ENCODE data around the gene OR2T4. TPM values are rescaled to one million over a fixed set of nuclear protein-coding genes. Genes with fewer than 3 reads are reported as not detected.

OR2T4 gene, protein sequence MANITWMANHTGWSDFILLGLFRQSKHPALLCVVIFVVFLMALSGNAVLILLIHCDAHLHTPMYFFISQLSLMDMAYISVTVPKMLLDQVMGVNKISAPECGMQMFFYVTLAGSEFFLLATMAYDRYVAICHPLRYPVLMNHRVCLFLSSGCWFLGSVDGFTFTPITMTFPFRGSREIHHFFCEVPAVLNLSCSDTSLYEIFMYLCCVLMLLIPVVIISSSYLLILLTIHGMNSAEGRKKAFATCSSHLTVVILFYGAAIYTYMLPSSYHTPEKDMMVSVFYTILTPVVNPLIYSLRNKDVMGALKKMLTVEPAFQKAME
- polyA plus RNA-seq (2013, experiment 1 of 2; ENCODE audit: insufficient read length): not detected
- not detected for polyA plus RNA-seq (2013, experiment 2 of 2; ENCODE audit: insufficient read length)

DNA sequence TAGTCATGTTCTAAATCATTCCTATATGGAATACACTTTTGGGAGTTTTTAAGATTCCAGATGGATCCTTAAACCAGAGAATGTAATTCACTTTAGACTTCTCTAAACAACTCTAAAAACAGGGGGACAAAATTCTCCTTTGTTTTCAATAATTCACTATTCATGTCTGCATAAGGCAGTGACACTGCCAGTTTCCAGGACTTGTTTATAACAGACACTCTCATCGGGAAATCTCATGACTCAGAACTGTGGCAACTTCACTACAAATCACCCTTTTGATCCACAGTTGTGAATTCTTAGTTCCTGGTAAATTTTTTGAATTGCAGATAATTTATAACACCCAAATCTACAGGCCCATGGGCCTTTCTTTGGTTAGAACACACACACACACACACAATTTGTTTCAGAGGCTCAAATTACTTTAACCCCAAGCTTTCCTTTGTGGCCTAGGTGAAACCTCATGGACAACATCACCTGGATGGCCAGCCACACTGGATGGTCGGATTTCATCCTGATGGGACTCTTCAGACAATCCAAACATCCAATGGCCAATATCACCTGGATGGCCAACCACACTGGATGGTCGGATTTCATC is at the start of gene OR2T4:
Gene OR2T4, plus strand, starts transcription at position 545 of the 595 bp plus-strand sequence. Its CDS starts 0 bp downstream, at position 545.
- DNase-seq: no peak

DNA sequence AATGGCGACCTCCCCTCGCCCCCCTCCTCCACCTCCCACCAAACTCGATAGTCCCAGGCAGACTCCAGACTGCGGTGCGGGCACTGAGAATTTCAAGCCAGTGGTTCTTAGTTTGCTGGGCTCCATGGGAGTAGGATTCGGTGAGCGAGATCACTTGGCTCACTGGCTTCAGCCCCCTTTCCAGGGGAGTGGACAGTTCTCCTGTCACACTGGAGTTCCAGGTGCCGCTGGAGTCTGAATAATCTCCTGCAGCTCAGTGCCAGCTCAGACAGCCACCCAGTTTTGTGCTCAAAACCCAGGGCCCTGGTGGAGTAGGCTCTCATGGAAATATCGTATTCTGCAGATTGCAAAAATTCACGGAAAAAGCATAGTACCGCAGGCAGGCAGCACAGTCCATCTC is 44.7 kb upstream of the OR2T4 start:
- DNase-seq: no peak

DNA sequence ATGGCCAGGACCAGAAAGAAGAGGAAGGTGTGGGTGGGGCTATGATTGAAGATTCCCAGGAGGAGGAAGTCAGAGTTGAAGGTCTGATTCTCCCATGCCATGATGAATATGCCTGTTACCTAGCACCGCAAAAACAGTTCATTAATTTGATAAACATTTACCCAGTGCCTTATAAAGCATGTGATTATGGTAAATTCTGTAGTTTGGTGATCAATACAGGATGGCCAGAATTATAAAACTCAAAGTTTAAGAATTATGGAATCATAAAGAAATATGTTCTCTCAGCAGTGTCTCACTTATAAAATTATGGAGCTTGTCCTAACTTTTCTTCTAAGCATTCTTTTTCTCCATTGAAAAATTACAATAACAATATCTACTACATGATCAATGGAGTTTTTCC is 37.0 kb upstream of the OR2T4 start, which contains the start of gene OR2M7:
Gene OR2M7, minus strand, starts transcription at position 101 of the 400 bp plus-strand sequence. Its CDS starts 0 bp downstream, at position 101.
- no peak for DNase-seq

DNA sequence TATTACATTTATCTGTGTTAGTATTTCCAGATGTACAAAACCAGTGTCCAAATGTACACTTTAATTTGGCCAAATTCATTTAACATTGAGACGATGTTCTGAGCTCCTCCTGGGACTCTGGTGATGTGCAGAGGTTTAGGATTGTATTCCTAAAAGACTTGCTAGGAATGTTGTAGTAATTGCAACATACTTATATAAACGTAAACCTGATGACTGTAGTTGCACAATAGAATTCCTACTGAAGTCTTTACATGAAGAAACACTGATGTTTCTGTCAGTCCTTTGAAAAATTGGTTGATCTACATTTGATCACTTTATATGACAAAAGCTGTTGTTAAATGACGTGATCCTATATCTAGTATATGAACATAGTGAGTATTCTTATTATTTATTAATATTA is 18.0 kb upstream of the OR2T4 start:
- no peak for DNase-seq

DNA sequence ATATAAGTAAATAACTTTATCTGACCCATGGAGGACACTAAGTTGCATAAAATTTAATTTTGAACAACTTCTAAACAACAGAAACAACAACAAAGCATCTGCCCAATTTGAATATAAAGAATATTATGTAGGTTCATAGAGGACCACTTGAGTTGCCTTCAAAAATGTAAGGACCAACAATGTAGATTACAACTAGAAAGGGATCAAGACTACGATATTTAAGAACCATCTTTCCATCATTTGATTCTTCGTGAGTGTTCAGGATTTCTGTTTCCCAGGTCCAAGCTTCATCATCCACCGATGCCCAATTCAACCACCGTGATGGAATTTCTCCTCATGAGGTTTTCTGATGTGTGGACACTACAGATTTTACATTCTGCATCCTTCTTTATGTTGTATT is 13.0 kb upstream of the OR2T4 start, which contains the start of gene OR14C36:
Gene OR14C36, plus strand, starts transcription at position 301 of the 400 bp plus-strand sequence. Its CDS starts 0 bp downstream, at position 301.
- no peak for DNase-seq

DNA sequence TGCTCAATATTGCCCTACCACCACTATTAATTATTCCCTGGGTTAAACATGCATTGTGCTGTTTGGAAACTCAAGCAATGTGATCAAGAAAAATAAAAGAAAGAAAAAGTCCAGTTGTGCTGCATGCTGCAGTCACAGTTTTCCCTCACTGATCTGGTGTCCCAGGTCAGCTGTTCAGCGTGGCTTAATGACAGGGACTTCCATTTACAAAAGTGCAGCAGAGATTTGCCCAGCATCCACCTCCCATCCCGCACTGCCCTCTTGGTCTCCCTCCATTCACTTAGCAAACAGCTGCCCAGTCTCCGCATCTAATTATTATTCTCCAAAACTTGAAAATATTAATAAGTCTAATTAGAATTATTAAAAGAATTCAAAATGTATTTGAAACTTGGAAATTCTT is 2.0 kb upstream of the OR2T4 start:
- no peak for DNase-seq

DNA sequence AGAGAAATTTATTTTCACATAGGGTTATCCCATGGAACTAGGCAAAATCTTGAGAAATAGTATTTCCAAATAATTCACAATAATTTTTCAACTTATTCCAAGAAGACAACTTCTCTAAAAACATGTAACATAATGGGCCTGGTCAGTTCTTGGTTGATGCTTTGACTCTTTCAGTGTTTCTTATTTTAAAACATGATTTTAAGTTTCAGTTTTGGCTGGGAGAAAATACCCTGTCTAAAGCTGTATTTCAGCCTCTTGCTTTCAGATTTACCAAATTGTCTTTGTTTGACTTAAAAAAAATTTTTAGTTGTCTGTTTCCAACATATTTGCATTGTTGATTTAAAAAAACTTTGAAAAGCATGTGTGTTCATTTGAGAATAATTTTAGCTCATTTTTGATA is 5.1 kb downstream of the OR2T4 start:
- DNase-seq: no peak

DNA sequence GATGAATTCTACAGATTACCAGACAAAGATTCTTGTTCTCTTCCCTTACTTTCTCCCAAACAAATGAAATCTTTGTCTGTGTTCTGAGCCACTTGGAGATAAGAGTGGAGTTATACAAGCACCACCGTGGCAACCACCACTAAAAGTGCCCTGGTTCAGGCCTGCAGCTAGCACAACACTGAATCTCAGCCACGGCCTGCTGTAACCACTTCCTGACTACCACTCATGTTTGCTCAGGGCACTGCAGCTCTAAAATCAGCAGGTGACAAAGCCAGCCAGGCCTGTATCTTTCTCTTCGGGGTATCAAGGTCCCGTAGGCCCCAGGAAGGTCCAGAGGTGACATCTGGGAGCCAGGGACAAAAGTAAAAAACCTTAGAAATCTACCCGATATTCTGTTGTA is 10.9 kb downstream of the OR2T4 start:
- no peak for DNase-seq

DNA sequence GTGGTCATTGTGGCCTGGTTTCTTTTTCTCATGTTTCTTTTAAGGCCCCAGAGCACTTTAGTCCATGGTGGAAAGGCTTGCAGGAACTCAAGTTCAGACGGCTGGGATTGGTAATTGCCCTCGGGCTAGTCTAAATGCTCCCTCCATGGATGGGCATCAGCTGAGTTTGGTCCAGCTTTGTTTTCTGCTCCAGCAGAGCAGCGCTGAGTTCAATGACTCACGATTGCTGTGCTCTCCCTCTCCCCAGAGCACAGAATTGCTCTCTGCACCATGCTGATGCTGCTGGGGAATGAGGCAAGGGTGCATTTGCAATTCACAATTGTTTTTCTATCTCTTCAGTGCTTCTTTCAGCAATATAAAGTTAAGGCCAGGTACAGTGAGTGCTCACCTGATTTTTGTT is 12.3 kb downstream of the OR2T4 start:
- no peak for DNase-seq

DNA sequence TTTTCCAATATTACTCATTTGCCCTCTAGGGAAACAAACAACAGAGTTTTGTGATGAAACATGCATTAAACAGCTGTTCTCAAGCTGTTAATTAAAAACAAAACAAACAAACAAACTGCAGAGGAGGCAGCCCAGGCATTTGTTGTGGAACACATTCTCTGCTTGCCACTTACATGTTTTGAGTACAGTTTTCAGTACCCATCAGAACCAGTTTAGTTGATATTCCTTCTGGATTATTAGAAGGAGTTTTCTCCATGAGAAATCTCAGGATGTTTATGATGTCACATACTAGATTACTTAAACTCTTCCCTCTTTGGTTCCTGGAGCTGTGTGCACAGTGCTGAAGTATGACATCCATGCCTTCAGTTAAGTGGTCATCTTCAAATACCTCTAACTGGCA is 14.0 kb downstream of the OR2T4 start, which contains the start of gene OR2T6:
Gene OR2T6, plus strand, starts transcription at position 301 of the 400 bp plus-strand sequence. CDS start 11,863 bp downstream, outside the sequence.
- no peak for DNase-seq

DNA sequence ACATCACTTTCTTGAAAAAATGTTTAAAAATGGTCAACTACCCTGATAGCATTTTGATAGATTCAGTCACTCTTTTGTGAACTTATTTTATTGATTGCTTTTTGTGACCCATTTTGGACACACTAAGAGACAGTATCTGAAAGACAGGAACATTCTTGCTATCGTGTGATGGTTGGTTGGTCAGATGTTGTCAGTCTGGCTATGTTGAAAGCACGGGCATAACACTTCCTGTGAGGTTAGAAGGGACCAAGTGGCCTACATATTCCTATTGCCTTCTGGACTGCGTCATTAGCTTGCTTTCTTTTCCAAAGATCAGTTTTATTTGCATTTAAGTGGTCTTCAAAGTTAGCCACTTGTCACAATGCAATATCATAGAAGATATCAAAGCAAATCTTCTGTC is 15.5 kb downstream of the OR2T4 start:
- no peak for DNase-seq

DNA sequence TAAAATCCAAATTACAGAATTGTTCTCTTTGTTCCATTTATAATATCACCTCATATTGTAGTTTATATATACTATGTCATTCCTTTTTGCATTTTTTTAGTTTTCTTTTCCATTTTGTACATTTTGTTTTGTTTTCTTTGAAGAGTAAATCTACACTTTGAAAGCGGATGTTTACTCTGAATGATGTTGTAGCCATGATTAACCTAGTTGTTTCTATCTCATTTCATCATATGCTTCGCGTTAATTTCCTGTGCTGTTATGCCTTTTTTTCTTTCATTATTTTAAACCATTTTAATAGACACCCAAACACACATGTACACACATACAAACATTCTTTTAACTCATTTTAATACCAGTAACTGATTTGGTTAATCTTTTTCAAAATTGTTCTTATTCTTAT is 19.4 kb downstream of the OR2T4 start:
- DNase-seq: no peak

DNA sequence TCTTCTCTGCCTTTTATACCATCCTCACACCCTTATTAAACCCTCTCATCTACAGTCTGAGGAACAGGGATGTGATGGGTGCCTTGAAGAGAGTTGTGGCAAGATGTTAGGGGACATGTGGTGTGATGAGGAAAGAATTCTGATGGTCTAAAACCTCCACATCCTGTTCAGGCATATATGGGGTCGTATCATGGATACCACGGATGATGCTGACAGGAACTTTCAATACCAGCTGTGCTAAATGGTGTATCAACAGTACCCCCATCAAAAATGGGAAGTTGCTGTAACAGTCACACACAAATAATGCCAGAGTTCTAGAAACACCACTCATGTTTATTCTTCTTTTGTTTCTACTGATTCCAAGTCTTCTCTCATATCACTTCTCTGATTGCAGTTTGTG is 27.0 kb downstream of the OR2T4 start:
- no peak for DNase-seq

DNA sequence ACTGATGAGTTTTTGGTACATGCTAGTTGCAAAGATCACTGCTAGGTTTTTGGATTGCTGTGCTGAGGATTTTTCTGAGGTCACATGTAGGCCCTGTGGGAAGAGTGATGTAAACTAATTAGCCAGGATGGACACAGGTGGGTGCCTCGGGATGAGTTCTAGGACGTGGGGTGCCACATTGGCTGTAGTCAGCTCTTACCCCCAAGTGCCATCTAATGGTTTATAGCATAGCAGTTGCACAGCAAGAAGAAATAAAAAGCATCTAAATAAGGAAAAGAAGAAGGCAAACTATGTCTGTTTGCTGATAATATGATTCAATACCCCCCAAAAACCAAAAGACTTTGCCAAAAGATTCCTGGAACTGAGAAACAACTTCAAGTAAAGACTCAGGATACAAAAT is 31.6 kb downstream of the OR2T4 start:
- DNase-seq: no peak

DNA sequence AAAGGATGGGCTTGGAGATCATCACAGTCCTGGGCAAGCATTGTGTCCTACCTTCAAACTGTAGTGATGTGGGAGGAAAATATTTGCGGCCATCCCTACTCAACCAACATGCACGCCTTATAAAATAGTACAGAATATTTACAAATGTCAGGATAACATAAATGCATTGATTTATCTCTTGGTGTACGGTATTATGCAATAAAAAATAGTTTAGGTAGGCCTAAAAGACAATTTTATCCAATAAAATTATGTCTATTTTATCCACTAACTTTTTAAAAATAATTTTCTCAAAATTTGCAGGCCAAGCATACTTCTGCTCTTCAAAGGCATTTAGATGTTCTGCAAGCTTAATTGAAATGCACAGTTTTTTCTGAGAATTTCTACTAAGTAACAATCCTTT is 41.3 kb downstream of the OR2T4 start, which contains the start of gene OR2T1:
Gene OR2T1, plus strand, starts transcription at position 301 of the 400 bp plus-strand sequence. CDS start 3,100 bp downstream, outside the sequence.
- no peak for DNase-seq

DNA sequence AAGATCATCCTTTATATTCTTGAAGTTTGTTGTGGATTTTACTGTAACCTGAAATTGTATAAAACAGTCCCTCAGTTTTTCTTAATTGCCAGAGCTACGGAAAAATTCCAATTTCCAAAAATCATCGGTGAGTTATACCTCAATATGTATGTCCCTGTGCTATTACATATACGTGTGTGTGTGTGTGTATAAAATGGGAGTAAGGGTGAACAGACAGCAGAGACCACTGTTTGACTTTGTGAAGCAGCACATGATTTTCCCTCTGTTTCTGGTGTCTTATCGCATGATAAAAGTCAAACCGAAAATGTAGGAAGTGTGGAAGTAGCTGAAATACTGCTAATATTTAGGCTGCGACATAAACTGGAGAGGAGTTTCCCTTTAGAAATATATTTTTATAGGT is 42.6 kb downstream of the OR2T4 start:
- DNase-seq: no peak

DNA sequence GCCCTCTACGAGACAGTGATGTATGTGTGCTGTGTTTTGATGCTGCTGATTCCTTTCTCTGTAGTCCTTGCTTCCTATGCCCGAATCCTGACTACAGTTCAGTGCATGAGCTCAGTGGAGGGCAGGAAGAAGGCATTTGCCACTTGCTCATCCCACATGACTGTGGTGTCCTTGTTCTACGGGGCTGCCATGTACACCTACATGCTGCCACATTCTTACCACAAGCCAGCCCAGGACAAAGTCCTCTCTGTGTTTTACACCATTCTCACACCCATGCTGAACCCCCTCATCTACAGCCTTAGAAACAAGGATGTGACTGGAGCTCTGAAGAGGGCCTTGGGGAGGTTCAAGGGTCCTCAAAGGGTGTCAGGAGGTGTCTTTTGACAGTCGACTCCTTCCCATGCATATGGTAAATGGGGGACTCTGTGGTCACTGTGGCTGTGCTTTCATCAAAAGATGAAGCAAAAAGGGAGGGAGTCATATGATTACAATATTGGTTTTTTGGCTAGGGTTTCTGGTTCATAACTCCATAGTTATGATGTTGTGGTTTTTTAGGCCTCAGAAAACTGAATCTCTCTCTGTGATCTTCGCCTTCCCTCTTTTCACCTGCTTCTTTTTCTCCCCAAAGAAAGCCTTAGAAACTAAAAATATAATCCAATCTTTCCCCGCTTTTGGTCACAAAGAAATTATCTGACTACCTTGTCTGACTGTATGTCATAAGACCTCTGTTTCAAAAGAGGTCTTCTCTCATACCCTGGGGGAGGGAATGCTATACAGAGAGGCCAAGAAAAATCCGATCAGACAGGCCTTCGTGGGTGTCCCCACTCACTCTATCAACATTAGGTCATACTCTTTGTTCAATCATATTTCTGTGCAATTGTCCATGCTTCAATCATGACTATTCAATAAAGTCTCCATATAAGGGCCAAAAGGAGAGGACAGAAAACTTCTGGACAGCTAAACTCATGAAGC is 45.5 kb downstream of the OR2T4 start:
- DNase-seq: no peak

Measured in fibroblast of skin of scalp (primary cell).